ENCODE measurements around the gene TTC23L.

DNA sequence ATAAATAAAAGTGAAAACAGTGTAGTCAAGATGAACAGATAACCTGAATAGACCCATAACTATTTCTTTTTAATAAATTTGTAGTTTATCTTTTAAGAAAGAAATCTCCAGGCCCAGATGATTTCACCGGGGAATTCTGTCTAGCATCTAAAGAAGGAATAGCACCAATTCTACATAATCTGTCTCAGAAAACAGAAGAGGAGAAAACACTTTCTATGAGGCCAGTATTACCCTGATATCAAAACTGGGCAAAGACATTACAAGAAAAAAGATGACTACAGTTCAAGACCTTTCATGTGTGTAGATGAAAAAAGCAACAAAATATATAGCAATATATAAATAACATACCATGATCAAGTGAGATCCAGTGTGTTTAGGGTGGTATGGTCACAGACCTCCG lies 31.4 kb downstream of the TTC23L start:
- TF ChIP-seq, protein P1, sequence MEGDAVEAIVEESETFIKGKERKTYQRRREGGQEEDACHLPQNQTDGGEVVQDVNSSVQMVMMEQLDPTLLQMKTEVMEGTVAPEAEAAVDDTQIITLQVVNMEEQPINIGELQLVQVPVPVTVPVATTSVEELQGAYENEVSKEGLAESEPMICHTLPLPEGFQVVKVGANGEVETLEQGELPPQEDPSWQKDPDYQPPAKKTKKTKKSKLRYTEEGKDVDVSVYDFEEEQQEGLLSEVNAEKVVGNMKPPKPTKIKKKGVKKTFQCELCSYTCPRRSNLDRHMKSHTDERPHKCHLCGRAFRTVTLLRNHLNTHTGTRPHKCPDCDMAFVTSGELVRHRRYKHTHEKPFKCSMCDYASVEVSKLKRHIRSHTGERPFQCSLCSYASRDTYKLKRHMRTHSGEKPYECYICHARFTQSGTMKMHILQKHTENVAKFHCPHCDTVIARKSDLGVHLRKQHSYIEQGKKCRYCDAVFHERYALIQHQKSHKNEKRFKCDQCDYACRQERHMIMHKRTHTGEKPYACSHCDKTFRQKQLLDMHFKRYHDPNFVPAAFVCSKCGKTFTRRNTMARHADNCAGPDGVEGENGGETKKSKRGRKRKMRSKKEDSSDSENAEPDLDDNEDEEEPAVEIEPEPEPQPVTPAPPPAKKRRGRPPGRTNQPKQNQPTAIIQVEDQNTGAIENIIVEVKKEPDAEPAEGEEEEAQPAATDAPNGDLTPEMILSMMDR (IDR thresholded peaks at IDR 0.05) = no peak
- no peak for TF ChIP-seq POLR2A (IDR thresholded peaks at IDR 0.05)
